HCT116 (cell line): ENCODE data around the gene PRKACG. TPM values are rescaled to one million over a fixed set of nuclear protein-coding genes. Genes with fewer than 3 reads are reported as not detected.

Source experiments
- ATAC-seq: fragments of 200-7000 bp; cut with Tn5 transposase; 2 replicates; pipeline ENCODE4 v1.9.1; 2020; ENCODE audit warnings: mild to moderate bottlenecking, moderate library complexity
- BruUV-seq: library from RNA; stranded (reverse); fragments of 400-500 nt; replicated peaks from 2 replicates; lab custom pipeline; 2021; lab: Mats Ljungman, UMichigan
- CTCF ChIA-PET: fragments of 300-600 bp; sonication (Branson Sonifier 250); formaldehyde crosslinking; loops from one replicate; lab custom pipeline; 2021; ENCODE audit warnings: antibody characterized with exemption; lab: Charles Lee
- POLR2A ChIA-PET: fragments of 300-600, 350-600 bp; sonication (Branson Sonifier 250); formaldehyde crosslinking; loops from one replicate; lab custom pipeline; 2021; ENCODE audit warnings: antibody characterized with exemption; lab: Charles Lee
- RAD21 ChIA-PET, 2 experiments: fragments of 300-600 bp; sonication (Branson Sonifier 250); formaldehyde crosslinking; loops; one replicate each; lab custom pipeline; 2023; ENCODE audit warnings: low total read pairs in 2 of 2; ENCODE audit not compliant: uncharacterized antibody in 2 of 2, unreplicated experiment in 2 of 2, low non-redundant PET in 1 of 2; lab: Charles Lee
- DNase-seq: peaks from one replicate; pipeline ENCODE4 v3.0.0-alpha.2; 2010; ENCODE audit warnings: low read depth, low spot score
- H2AFZ ChIP-seq: fragments of 200-600 bp; shearing (Covaris generic), sonication (generic); 2 replicates; pipeline ENCODE4 v1.6.1; 2017; ENCODE audit warnings: low read depth, mixed run types, mixed read lengths, antibody characterized with exemption, low read length; ENCODE audit not compliant: poor library complexity, severe bottlenecking
- H3K27ac ChIP-seq: 2 replicates; pipeline ENCODE4 v1.5.1; 2012; ENCODE audit warnings: low read depth, low read length
- H3K27me3 ChIP-seq: fragments of 200-600 bp; sonication (generic); 2 replicates; pipeline ENCODE4 v1.6.1; 2016; ENCODE audit warnings: mixed run types, low read length, mixed read lengths; ENCODE audit not compliant: insufficient read depth
- H3K36me3 ChIP-seq, 2 experiments: fragments of 200-500 bp in 1 of 2; fragments of 200-600 bp in 1 of 2; sonication (Bioruptor generic) in 1 of 2; sonication (generic) in 1 of 2; 2 replicates each; pipeline versions ENCODE4 v1.5.1 to v1.6.1; 2014 to 2016; ENCODE audit warnings: low read length in 2 of 2, inconsistent platforms in 1 of 2, mixed read lengths in 1 of 2, mixed run types in 1 of 2; ENCODE audit not compliant: insufficient read depth in 2 of 2, control insufficient read depth in 1 of 2
- H3K4me1 ChIP-seq, 2 experiments: fragments of 200-600 bp in 1 of 2; sonication (generic) in 1 of 2; 2 replicates each; pipeline versions ENCODE4 v1.5.1 to v1.6.1; 2012 to 2017; ENCODE audit warnings: low read length in 2 of 2, inconsistent platforms in 1 of 2, mild to moderate bottlenecking in 1 of 2, mixed read lengths in 1 of 2, mixed run types in 1 of 2, moderate library complexity in 1 of 2; ENCODE audit not compliant: insufficient read depth in 2 of 2, control insufficient read depth in 1 of 2
- H3K4me2 ChIP-seq: fragments of 200-600 bp; sonication (generic); 2 replicates; pipeline ENCODE4 v1.6.1; 2017; ENCODE audit warnings: mixed run types, low read length, mixed read lengths
- H3K4me3 ChIP-seq, 2 experiments: fragments of 200-600 bp in 1 of 2; sonication (generic) in 1 of 2; replicated peaks in 1 of 2; 2 replicates each; pipeline ENCODE4 v1.5.1; 2011 to 2016; ENCODE audit warnings: low read length in 2 of 2, control low read depth in 1 of 2, low read depth in 1 of 2, mild to moderate bottlenecking in 1 of 2, mixed read lengths in 1 of 2, mixed run types in 1 of 2
- H3K79me2 ChIP-seq: fragments of 200-600 bp; sonication (generic); 2 replicates; pipeline ENCODE4 v1.6.1; 2017; ENCODE audit warnings: mild to moderate bottlenecking, mixed run types, low read length, moderate library complexity, mixed read lengths; ENCODE audit not compliant: insufficient read depth
- H3K9ac ChIP-seq: fragments of 200-600 bp; sonication (generic); 2 replicates; pipeline ENCODE4 v1.6.1; 2016; ENCODE audit warnings: low read length, mixed read lengths
- H3K9me2 ChIP-seq: fragments of 200-600 bp; sonication (generic), shearing (Covaris generic); 2 replicates; pipeline ENCODE4 v1.6.1; 2017; ENCODE audit warnings: mixed run types, mild to moderate bottlenecking, moderate library complexity; ENCODE audit not compliant: insufficient read depth
- H3K9me3 ChIP-seq, 2 experiments: fragments of 200-500 bp in 1 of 2; fragments of 200-600 bp in 1 of 2; sonication (Bioruptor generic) in 1 of 2; sonication (generic) in 1 of 2; 2 replicates each; pipeline ENCODE4 v1.6.1; 2014 to 2017; ENCODE audit warnings: low read length in 2 of 2, mixed read lengths in 2 of 2, inconsistent platforms in 1 of 2, low read depth in 1 of 2, mild to moderate bottlenecking in 1 of 2, mixed run types in 1 of 2, moderate library complexity in 1 of 2; ENCODE audit not compliant: control insufficient read depth in 1 of 2, insufficient read depth in 1 of 2
- H4K20me1 ChIP-seq: fragments of 200-600 bp; sonication (generic), shearing (Covaris generic); 2 replicates; pipeline ENCODE4 v1.6.1; 2017; ENCODE audit warnings: mixed run types, mild to moderate bottlenecking, moderate library complexity; ENCODE audit not compliant: insufficient read depth
- CBX3 ChIP-seq: IDR thresholded peaks from 2 replicates; pipeline ENCODE4 v1.6.1; 2012; ENCODE audit warnings: low read depth
- EZH2phosphoT487 ChIP-seq: fragments of 200-600 bp; IDR thresholded peaks from 2 replicates; pipeline ENCODE4 v1.6.1; 2018; ENCODE audit warnings: antibody characterized with exemption, borderline replicate concordance
- FOSL1 ChIP-seq: IDR thresholded peaks from 2 replicates; pipeline ENCODE4 v1.6.1; 2012; ENCODE audit warnings: low read depth
- POLR2A ChIP-seq: IDR thresholded peaks from 2 replicates; pipeline ENCODE4 v1.7.0; 2011; ENCODE audit warnings: borderline replicate concordance; ENCODE audit not compliant: insufficient read depth, insufficient read length; ENCODE audit errors: extremely low read depth
- POLR2AphosphoS5 ChIP-seq: IDR thresholded peaks from 2 replicates; pipeline ENCODE4 v1.6.1; 2011; ENCODE audit warnings: mild to moderate bottlenecking, low read depth, low read length, moderate library complexity
- RAD21 ChIP-seq: IDR thresholded peaks from 2 replicates; pipeline ENCODE4 v1.6.1; 2012; ENCODE audit warnings: low read depth, mild to moderate bottlenecking
- REST ChIP-seq: IDR thresholded peaks from 2 replicates; pipeline ENCODE4 v1.6.1; 2012; ENCODE audit warnings: low read depth
- SIN3A ChIP-seq: IDR thresholded peaks from 2 replicates; pipeline ENCODE4 v1.6.1; 2012; ENCODE audit warnings: low read depth
- SP1 ChIP-seq: IDR thresholded peaks from 2 replicates; pipeline ENCODE4 v1.6.1; 2012; ENCODE audit warnings: low read depth
- YY1 ChIP-seq: IDR thresholded peaks from 2 replicates; pipeline ENCODE4 v1.6.1; 2011; ENCODE audit warnings: low read length, low read depth, moderate library complexity, mild to moderate bottlenecking; ENCODE audit not compliant: insufficient replicate concordance; ENCODE audit errors: extremely low read depth
- ZBTB33 ChIP-seq: IDR thresholded peaks from 2 replicates; pipeline ENCODE4 v1.6.1; 2011; ENCODE audit warnings: mild to moderate bottlenecking, low read length, moderate library complexity; ENCODE audit not compliant: insufficient replicate concordance; ENCODE audit errors: extremely low read depth
- ZNF274 ChIP-seq: fragments of 200-500 bp; sonication (Bioruptor generic); IDR thresholded peaks from 2 replicates; pipeline ENCODE4 v1.6.1; 2014; ENCODE audit warnings: mild to moderate bottlenecking, low read depth, low read length, inconsistent platforms
- intact Hi-C: fragments of 100-400 bp; cut with micrococcal nuclease; formaldehyde crosslinking; loops from 2 replicates; pipeline ENCODE4 v1.10.0; 2022
- total RNA-seq: library from RNA; stranded (reverse); gene quantifications from one replicate; pipeline ENCODE4 v1.2.1, GENCODE V29; 2021; ENCODE audit not compliant: unreplicated experiment
- TF ChIP-seq, protein P1 (sequence below): IDR thresholded peaks from 2 replicates; pipeline ENCODE4 v1.6.1; 2012
- TF ChIP-seq, protein P2 (sequence below): IDR thresholded peaks from 2 replicates; pipeline ENCODE4 v1.6.1; 2012

PRKACG gene
- total RNA-seq, 1 experiment from 2014 or later = not detected

- H3K9me3 ChIP-seq = no peaks in the 10 kb centered on the region
- H3K27me3 ChIP-seq = 0 out of 2 replicates have a peak, but pooled peaks cover 6% of the 10 kb centered on the region
- POLR2A ChIA-PET = no interaction called here
Measured at GRCh38 chr9:69016191-69017096, 2.5 kb upstream of the PRKACG start.

DNA sequence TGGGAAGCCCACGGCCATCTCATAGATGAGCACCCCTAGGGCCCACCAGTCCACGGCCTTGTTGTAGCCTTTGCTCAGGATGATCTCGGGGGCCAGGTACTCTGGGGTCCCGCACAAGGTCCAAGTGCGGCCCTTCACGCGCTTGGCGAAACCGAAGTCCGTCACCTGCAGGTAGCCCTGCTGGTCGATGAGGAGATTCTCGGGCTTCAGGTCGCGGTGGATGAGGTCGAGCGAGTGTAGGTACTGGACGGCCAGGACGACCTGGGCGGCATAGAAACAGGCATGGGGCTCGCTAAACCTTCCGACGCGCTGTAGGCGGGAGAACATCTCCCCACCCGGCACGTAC lies 558 bp downstream of the PRKACG start:
- no peaks in the 10 kb centered on the region for H4K20me1 ChIP-seq
- no peaks in the 10 kb centered on the region for H3K9me2 ChIP-seq
- no peaks in the 10 kb centered on the region for H3K79me2 ChIP-seq
- H3K9me3 ChIP-seq = no peaks in the 10 kb centered on the region
- no peak overlapping the region for H3K9ac ChIP-seq
- BruUV-seq = no TSS peak
- H2AFZ ChIP-seq = no peak overlapping the region
- DNase-seq (no peak), ATAC-seq (no peak)
- CTCF ChIA-PET = no interaction called here
- POLR2A ChIA-PET = no interaction called here
- H3K4me3 ChIP-seq = no peak overlapping the region
- RAD21 ChIA-PET = no interaction called here
- intact Hi-C loops = no loop called here
- no peak overlapping the region for H3K27ac ChIP-seq
- peaks cover 8% of the 10 kb centered on the region; the same call in 1 of the 2 replicates for H3K27me3 ChIP-seq
- no peak overlapping the region for H3K4me2 ChIP-seq
- no peaks in the 10 kb centered on the region for H3K36me3 ChIP-seq
- no peaks in the 10 kb centered on the region for H3K4me1 ChIP-seq
- TF ChIP-seq POLR2A (no peak), SP1 (no peak), EZH2phosphoT487 (no peak), SIN3A (no peak), ZNF274 (no peak), CBX3 (no peak), YY1 (no peak), POLR2AphosphoS5 (no peak), FOSL1 (no peak), REST (no peak), ZBTB33 (no peak)
- TF ChIP-seq, protein P1, sequence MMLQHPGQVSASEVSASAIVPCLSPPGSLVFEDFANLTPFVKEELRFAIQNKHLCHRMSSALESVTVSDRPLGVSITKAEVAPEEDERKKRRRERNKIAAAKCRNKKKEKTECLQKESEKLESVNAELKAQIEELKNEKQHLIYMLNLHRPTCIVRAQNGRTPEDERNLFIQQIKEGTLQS = no peak
- TF ChIP-seq, protein P2, sequence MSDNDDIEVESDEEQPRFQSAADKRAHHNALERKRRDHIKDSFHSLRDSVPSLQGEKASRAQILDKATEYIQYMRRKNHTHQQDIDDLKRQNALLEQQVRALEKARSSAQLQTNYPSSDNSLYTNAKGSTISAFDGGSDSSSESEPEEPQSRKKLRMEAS = no peak

More at GRCh38 chr9:69016191-69017096, 2.5 kb upstream of the PRKACG start:
- intact Hi-C loops = no loop called here
- no peak overlapping the region for H3K27ac ChIP-seq
- H4K20me1 ChIP-seq = no peaks in the 10 kb centered on the region
- no peaks in the 10 kb centered on the region for H3K9me2 ChIP-seq
- RAD21 ChIA-PET = no interaction called here
- H2AFZ ChIP-seq = no peak overlapping the region
- no peaks in the 10 kb centered on the region for H3K4me1 ChIP-seq
- BruUV-seq = no TSS peak
- H3K4me2 ChIP-seq = no peak overlapping the region
- no peaks in the 10 kb centered on the region for H3K79me2 ChIP-seq
- DNase-seq (no peak), ATAC-seq (no peak)
- no peak overlapping the region for H3K4me3 ChIP-seq
- TF ChIP-seq EZH2phosphoT487 (no peak), RAD21 (no peak)
- no peaks in the 10 kb centered on the region for H3K36me3 ChIP-seq
- H3K9ac ChIP-seq = no peak overlapping the region
- CTCF ChIA-PET = no interaction called here
